Eye (tissue), 1 donor: Measurements from ENCODE around the gene VPS13C.

Source experiments
- DNase-seq: peaks from one replicate; pipeline ENCODE4 v3.0.0-alpha.2; 2015

Gene VPS13C

DNA sequence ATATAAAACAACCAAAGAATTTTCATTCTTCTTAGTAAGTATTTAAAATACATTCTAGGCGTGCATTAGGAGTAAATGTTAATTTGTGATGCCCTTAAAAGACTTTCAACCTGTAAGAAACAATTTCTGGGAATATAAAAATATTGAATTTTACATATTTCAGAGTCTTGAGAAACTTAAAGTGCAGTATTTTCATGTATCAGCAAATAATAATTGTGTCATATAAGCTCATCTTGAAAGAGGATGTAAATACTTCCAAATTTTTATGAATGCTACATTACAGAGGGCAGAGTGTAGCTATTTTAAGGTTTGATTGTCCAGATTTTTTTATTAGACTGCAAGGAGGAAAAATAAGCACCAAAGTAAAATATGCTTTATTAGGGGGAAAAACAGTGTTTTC is 207.1 kb downstream of the VPS13C start:
- DNase-seq: no peak

DNA sequence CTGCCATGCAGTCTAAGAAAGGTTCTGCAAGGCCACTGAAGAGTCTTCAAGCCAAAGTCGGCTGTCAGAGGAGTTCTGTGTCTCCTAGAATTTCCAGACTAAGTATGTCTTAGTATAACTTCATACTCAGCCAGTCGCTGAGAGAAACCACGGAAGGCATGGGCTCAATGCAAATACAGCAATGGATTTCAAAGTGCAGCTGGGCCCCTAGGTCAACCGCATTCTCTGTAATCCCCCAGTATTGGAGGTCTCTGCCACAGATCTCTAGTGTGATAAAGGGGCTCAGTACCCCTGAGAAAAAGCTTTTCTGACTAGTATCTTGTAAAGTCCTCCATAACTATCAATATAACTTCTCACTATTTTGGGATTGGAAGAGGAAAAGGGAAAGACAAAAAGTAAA is 208.3 kb downstream of the VPS13C start:
- no peak for DNase-seq

DNA sequence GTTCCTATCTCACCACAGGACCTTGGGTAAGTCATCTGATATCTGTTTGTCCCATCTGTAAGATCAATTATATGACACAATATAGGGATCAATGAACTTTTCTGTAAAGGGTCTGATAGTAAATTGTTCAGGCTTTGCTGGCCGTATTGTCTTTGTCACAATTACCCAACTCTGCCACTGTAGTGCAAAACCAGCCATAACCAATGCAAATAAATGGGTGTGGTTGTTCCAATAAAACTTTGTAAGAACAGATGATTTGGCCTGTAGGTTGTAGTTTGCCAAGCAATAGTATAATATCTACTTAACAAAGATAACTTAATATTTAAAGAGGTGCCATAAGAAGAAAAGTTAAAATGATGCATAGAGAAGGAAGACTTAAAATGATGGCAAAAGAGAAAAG is 210.8 kb downstream of the VPS13C start:
- DNase-seq: no peak

GRCh38 chr15:61841466-61841865 is 218.8 kb downstream of the VPS13C start:
- no peak for DNase-seq

- DNase-seq: no peak
Observed at GRCh38 chr15:61840090-61840489, 220.2 kb downstream of the VPS13C start.

GRCh38 chr15:61839546-61839945 is 220.7 kb downstream of the VPS13C start:
- no peak for DNase-seq

DNA sequence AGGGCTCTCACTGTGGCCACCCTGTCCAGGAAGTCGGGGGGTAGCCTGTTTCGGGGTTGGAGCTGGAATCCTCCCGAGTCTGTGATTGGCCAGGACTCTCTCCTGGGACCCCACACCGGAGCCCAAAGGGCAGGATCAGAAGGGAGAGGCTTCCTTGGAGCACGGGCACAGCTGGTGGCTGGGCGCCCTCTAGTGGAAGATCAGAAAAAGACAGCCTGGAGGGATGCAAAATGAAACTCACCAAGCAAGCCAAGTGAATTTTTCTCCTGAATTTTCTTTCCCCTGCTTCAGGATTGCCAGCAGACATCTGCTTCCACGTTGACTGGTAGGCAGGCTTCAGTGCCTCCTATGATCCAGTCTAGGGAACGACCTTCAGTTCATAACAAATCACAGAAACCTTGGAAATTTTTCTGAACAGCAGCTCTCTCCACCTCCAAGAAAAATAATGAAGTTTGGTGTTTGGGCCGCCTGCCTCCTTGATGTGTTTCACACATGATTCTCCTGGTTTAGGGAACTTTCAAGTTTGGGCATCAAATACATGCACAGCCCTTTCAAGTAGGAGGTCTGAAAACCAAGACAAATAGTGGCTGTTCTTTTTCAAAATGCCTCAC is 224.6 kb downstream of the VPS13C start:
- peak; percentile 88 for DNase-seq

DNA sequence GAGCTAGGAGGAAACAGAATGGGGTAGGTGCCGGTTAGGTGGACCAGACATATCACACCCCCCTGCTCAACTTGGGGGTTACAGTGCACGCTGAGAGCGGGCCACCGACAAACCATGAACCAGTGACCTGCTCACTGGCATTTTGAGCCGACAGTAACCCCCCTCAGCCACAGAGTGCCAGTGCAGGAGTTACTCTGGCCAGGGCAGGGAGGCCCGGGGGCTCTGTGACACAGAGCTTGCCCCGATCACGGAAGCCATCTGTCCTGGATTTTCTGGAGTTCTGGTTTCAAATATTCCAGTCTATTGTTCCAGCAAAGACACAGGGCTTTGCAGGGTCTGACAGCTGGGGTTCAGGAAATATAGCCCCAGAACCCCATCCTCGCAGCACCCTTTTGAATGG is 225.2 kb downstream of the VPS13C start:
- DNase-seq: no peak

DNA sequence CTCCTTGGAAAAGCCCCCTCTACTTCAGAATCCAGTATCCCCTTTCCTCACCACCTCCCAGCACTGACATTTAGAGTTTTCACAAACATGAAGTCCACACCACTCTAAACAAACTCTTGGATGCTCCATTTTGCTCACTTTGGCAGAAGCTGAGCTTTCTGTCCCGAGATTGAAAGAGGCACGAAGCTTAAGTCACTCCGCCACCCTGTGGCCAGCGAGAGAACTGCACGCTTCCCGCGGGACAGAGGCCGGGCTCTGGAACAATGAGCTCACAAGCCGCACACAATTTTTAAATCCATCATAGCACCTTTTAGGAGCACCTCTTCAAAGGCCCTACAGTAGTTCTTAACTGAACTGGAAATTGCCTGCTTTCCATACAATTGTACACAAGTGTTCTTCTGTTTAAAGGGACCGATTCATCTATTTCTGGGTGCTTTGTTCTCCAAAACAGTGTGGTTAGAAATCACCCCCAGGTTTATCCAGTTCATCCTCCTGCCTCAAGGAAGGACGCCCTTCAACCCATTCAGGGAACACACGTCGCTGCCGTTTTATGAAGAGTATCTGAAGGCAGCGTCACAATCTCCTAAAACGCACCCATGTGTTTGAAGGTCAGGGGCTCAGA is 226.1 kb downstream of the VPS13C start:
- DNase-seq: peak; percentile 95

DNA sequence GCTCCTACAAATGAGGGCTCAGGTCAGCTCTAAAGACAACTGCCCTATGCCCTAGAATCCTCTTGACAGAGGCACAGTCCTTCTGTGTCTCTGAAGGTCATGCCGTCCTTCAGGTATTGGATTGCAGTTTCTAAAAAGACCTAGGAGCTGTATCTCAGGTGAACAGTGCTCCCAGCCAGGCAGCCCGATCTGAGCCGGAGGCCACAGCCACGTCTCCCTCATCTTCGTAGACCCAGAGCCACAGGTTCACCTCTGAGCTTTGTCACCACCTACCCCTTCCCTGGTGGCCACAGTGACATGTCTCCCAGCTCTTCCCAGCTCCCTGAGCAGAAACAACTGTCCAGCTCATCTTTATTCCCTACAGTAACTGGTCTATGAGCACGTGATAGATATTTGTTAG is 228.0 kb downstream of the VPS13C start:
- no peak for DNase-seq

GRCh38 chr15:61831505-61831921 is 228.7 kb downstream of the VPS13C start:
- no peak for DNase-seq

- no peak for DNase-seq
Observed at GRCh38 chr15:61830536-61831330, 229.5 kb downstream of the VPS13C start.

DNA sequence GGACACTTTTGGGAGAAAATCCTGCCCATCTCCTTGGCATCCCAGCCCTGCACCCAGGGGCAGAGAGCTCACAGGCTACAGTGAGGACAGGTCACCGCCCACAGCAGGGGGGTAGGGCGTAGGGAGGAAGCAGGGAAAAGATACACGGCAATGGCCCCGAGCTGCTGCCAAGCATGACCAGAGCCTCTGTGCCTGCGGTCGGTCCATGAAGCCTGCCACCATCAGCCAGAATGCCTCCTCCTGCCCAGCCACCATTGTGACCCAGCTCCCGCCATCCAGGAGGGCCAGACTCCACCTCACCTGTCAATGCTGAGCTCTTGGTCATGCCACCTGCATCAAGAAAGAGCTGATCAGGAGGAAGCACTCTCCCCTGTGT is 230.7 kb downstream of the VPS13C start:
- DNase-seq: no peak

- no peak for DNase-seq
Observed at GRCh38 chr15:61828860-61829513, 231.3 kb downstream of the VPS13C start.

- no peak for DNase-seq
Observed at GRCh38 chr15:61828008-61828407, 232.2 kb downstream of the VPS13C start.

DNA sequence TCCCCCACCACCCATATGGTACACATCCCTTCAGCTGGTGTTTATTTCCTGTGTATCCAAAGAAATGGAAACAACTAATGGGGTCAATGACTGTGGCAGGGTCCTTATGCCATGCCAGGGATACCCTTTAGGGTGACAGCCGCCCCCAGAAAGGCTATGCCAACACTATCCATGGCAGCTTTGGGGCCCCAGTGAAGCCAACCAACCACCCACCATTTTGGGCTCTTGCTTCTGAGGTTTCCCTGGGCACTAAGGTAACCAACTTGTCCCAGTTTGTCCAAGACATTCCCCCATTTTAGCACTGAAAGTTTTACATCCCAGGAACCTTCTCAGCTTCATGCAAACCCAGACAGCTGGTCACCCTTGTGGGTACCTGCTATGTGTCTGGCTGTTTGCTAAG is 233.1 kb downstream of the VPS13C start:
- no peak for DNase-seq

- DNase-seq: no peak
Observed at GRCh38 chr15:61824291-61824690, 236.0 kb downstream of the VPS13C start.

GRCh38 chr15:61822511-61822910 is 237.7 kb downstream of the VPS13C start:
- DNase-seq: no peak

- no peak for DNase-seq
Observed at GRCh38 chr15:61820951-61821350, 239.3 kb downstream of the VPS13C start.

DNA sequence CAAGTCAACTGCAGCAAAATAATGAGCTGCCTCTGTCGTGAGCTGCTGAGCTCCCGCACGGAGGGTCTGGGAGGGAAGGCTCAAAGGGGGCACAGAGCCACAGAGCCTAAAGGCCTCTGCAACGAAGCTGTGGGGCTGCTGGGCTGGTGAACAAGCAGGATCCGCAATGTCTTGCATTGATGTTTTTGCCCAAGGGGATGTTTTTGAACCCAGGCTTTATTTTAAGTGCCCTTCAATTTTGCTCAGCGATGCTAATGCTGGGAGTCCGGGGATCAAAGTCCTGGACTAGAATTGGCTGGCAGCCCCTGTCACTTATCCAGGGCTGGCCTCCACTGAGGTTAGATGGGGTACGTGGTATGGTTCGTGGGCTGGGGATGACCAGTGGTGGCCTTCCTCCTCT is 240.0 kb downstream of the VPS13C start:
- no peak for DNase-seq

DNA sequence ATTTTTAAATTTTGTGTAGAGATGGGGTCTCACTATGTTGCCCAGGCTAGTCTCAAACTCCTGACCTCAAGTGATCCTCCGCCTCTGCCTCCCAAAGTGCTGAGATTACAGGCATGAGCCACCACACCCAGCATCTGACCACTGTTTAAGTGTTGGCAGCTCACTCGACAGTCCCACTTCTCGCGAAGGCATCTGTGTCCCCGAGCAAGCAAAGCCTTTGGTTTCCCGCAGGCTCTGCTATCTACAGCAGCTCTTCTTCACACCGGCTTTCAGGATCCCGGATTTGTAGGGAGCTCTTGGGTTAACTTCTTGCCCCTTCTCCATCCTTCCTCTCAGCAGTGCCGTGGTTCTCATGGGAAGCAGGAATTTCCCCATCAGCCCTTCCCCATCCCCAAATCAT is 240.9 kb downstream of the VPS13C start:
- no peak for DNase-seq

- no peak for DNase-seq
Observed at GRCh38 chr15:61818801-61819200, 241.4 kb downstream of the VPS13C start.

GRCh38 chr15:61816856-61817255 is 243.4 kb downstream of the VPS13C start:
- DNase-seq: no peak
